NCI-H1048 (cell line): ENCODE results near the gene SLC4A11.
"Not testable (repeated sequence)": the region's sequence is repeated elsewhere in the genome, so short reads cannot be mapped to it uniquely, and the experiment has no call there.

ENCODE experiments used
- DNase-seq: peaks from one replicate; lab custom pipeline; 2025; lab: John Stamatoyannopoulos, UW

SLC4A11 gene

DNA sequence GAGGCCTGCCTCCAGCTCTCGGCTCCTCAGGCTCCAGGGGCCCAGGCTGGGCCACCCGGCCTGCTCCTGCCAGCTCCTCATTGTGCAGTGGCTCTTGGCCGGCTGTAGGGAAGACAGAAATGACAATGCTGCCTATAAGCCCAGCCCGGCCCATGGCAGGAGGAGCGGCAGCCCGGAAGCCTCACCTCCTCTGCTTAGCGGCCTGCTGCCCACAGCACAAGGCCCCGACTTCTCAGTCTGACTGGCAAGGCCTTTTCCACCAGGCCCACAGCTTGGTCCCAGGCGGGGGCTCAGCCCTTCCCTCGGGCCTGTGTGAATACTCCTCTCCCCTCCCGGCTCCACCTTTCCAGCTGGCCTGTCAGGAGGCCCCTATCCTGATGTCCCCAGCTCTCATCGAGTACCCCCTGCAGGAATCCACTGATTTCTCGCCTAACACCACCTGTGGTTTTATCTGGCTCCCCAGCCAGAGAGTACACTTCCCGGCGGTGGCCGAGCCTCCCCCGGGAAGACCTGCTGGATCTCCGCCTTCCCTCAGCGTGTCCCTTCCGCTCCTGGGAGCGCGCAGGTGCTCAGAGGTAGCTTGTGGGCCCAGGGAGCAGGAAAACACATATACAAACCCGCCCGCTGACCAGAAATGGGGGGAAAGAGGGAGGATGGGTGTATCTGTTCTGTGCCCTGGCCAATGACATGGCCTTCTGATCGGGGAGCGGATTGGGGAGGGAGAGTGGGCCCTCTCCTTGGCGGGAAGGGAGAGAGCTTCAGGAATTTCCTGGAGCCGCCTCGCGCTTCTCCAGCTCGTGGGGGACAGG is 35.5 kb downstream of the SLC4A11 start:
- no peak for DNase-seq

DNA sequence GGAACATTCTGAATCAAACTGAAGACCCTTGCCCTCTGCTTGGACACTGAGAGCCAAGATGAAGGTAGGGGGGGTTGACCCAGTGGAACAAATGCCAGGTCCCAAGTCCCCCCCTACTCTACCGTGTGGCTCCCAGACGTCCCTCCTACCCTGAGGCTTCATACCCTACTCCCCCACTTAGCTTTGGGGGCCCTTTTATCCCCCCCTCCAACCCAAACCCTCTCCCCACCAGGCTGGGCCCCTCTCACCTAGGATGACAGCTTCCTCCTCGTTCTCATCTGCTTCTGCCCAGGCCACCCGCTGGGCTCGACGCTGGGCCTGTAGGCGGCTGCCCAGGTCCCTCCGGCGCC is 36.0 kb downstream of the SLC4A11 start:
- no peak for DNase-seq

DNA sequence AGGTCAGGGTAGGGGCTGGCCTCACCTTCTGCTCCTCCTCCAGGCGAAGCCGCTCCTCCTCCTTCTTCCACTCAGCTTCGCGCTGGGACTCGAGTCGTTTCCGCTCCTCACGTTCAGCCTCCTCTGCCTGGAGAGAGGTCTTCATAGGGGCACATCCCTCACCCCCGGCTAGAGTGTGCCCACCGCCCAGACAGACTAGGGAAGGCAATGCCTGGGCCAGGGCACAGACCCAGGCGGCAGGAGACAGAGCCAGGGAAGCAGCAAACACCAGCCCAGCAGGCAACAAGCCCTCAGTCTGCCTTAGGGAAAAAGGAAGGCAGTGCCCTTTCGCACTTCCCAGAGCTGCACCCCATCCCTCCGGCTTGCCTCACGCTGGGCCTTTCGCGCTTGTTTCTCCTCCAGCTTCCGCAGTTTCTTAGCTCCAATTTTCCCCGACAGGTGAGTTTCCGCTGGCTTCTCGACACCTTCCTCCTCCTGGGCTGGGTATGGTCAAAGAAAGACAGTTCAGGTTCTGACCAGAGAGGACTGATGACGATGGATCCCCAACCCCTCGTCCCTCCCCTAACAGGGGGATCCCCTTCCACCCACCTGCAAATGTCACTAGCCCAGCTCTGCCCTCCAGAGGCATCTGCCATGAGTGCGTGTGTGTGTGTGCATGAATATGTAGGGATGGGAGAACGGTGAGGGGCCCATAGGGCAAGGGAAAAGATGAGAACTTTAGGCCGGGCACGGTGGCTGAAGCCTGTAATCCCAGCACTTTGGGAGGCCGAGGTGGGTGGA is 38.8 kb downstream of the SLC4A11 start:
- DNase-seq: no peak

DNA sequence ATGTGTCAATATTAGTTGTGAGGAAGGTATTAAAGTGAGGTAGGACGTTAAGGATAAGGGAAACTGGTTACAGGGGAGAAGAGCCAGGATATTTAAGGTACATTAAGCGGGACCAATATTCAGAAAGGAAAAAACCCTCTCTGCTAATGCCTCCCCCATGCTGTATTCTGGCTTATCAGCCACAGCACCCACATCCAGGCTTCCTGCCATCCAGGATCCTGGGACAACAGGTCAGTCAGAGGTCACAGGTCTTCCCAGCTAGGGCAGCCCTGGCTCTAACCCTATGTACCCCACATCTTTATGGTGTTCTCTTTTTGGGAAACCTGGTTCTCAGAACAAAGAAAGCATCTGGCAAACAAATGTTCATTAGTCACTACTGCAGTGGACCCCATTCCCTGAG is 39.8 kb downstream of the SLC4A11 start:
- no peak for DNase-seq

DNA sequence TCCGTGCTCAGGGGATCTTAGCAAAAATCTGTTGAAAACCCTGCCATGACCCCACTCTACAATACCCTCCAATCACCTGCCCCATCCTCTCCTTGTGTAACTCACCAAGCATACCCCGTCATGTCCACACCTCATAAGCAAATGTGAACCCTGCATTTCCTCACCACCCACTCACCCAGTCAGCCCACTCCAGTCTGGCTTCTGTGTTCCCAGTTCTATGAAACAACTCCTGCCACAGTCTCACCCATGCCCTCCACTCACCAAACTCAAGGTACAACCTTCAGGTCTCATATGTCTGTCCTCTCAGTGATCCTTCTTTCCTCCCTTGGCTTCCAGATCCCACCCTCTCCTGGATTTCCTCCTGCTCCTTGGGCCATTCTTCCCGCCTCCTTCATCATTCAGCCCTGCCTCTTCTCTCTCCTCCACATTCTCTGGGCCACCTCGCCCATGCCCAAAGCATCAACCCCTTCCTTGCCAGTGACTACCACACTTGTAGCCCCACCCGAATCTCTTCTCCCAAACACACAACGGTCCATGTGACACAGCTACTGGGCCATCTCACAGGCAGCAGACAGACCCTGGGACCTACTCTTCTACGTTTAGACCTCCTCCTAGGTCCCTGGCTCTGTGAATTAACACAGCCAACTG is 43.3 kb downstream of the SLC4A11 start:
- no peak for DNase-seq

DNA sequence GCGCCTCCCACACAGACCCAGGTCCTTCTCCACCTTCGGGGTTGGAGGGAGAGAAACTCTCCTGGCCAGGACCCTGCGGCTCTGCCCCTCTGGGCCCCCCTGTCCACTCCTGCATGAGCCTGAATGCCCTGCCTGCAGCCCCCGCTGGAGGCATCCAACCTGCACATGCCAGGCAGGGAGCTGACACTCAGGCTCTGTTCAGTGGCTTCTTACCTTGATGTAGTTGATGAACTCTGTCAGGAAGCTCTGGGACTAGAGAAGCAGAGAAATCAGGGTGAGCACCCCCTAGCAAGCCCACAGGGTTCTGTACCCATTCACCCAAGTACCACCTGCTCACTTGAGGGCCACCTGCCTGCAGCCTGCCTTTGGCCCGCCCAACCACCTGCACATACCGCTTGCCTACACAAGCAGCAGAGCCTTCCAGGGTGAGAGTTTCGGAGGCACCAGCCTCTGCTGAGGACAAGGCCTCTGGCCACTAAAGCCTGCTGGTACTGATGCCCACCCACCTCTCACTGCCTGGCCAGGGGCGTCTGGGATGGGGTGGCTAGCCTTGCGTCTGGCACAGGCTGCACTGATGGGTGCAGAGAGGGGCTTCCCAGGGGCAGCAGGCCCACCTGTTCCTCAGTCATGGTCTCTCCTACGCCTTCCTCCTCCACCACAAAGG is 44.2 kb downstream of the SLC4A11 start:
- no peak for DNase-seq

DNA sequence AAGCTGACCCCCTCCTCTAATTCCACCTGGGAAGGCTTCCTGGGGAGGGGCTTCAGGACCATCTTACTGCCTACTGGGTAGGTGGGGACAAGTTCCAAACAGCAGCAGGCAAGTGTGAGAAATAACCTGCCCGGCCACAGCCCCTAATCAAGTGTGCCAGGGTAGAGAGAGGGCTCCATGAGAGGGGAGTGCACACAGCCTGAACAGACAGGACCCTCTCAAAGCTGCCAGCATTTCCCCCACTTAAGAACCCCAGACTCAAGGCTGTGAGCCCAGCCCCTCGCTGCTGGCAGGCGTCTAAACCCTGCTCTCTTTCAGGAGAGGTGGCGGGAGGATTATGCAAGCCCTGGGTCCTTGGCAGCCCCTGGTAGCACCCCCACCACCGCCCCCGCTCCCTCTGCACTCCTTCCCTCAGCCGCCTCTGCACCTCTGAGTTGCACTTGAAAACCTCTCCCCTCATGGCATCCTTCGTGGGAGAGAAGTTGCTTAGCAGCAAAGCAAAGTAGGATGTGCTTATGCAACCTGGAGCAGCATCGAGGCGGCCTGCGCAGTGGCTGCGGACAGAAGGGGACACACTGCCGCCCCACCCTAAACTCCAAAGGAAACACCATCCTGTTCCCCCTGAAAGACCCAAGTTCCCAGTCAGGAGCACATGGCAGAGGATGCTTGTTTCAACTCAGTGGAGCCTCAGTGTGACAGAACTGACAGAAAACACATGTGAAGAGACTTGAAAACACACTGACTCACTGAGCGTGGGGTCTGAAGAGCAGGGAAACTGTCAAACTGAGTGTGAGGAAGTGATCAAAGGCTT is 45.0 kb downstream of the SLC4A11 start:
- no peak for DNase-seq

DNA sequence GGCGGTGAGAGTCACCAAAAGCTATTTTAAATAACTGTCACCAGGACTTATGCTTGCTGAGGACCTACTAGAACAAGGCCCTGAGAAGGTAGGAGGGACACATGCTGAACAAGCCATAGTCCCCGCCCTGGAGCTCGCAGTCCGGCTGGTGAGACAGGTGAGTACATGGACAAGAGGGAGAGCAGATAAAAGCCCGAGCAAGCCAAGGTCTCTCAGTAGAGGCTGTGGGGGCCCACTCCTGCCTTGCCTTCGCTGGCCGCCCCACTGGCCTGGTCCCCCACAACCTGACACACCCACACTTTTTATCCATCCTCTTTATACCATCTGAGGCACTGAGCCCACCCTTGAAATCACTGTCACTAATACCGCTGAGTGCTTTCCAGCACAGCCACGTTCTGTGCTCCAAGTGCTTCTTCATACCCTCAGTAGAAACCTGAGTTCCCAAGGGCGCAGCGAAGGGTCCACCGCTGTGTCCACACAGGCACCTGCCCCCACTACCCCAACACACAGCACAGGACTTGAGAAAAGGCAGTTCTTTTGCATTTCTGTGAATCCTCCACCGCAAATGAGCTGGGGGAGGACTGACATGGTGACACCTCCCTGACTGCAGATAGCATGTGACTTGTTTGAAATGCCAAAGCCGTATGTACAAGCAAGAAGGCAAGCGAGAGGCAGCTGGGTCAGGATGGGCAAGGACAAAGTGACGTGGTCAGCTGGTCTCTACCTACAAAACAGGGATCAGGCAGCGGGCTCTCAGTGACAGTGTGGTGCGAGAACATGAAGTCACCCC is 46.6 kb downstream of the SLC4A11 start:
- DNase-seq: no peak

DNA sequence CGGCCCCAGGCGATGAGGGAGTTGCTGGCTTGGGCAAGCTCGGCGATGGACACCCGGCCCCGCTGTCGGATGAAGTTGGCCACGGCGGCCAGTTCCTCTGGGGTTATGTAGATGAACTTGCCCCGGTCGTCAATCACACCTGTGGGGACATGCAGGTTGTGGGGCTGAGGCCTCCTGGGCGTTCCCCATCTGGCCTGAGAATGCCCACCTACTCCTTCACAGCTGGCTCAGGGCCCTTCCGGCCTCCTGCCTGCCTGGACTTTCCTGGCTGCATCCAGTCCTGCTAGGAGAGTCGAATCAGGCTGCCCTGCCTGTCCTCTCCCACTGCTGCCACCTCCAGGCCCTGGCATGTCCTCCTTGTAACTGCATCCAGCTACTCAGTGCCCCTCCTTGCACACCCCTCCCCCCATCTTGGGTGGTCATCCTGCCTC is 48.3 kb downstream of the SLC4A11 start:
- DNase-seq: no peak

DNA sequence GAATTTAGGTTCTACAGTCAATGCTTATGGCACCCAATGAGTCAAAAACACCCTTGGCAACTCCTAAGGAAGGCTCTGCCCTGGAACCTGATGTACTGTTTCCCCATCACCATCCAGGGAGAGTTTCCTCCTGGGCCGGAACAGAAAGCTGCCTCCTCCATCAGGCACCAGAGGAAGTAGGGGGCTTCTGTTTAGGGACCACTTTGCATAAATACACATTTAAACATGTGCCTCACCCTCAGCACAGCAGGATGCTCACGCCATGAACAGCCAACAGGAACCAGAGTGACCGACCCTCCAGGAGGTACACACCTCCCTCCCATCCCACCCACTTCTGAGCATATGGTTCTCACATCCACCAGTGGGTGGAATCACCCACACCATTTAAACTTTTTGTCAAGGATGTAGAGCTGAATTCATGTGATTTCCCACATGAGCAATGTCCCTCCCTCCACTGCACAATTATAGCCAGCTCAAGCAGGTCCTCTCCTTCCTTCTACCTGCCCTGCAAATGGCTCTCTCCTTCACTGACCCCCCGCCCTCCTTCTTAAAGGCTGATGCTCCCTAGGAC is 49.3 kb downstream of the SLC4A11 start:
- DNase-seq: no peak

DNA sequence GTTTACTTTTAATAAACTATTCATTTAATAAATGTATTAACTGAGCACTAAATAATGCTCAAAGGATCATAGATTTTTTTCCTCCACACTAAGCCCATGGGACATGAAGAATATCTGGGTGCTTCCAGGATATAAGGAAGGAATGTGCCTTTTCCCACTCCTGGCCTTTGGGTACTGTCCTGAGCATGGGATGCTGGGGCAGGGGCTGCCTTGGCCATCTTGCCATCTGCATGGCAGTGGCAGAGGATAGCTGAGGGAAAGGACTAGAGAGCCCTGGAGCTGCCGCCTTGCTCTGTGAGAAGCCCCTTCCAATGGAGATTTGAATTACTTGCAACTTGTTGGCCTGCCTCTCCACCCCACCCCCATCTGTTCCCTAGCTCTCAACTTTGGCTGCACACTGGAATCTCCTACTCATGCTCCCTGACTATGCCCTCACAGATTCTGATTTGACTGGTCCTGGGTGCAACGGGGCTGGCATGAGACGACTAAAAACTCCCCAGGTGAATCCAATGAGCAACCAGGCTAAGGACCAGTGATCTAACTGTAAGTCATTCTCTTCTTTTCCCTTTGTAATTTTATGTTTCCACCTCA is 50.1 kb downstream of the SLC4A11 start:
- DNase-seq: no peak

DNA sequence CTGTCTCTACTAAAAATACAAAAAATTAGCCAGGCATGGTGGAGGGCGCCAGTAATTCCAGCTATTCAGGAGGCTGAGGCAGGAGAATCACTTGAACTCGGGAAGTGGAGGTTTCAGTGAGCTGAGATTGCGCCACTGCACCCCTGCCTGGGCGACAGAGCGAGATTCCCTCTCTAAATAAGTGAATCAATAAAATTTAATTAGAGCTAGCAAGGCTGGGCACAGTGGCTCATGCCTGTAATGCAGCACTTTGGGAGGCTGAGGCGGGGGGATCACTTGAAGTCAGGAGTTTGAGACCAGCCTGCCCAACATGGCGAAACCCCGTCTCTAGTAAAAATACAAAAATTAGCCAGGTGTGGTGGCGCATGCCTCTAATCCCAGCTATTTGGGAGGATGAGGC is 51.1 kb downstream of the SLC4A11 start:
- DNase-seq: not testable (repeated sequence)

DNA sequence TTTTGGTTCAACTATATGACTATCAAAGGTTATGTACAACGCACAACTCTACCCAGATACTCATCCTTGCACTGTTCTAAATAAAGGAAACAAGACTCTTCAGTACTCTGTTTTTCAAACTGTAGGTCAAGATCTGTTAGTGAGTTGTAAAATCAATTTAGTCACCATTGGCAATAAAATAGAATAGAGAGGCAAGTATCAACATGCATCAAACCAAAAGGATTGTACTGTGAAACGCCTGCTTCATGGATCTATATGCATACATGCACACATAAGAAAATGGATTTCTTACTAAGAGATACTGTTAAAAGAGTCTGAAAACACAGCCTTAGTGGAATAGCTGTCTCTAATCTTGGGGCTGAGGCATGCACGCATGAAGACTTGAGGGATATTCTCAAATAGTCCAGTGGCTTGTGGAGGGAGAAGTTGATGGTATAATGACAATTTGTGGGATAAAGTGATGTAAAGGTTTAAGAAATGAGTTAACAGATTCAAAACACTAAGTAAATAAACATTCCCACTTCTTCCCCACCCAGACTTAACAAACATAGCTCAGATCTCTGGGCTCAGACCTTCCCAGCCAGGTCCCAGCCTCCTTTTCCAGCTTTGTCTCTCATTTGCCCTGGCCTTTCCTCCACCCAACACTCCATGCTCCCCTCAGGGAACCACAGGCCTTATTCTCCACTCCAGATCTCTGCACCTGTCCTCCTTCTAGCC is 54.9 kb downstream of the SLC4A11 start:
- DNase-seq: no peak

DNA sequence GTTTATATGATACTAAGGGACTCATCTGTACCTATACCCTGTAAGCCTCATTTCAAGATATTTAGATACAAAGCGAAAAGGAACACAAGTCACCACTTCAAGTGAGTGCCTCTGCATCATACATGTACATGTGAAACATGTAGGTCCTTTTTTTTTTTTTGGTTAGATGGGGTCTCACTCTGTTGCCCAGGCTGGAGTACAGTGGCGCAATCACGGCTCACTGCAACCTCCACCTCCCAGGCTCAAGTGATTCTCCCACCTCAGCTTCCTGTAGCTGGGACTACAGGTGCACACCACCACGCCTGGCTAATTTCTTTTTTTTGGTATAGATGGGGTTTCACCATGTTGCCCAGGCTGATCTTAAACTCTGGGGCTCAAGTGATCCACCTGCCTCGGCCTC is 56.6 kb downstream of the SLC4A11 start:
- not testable (repeated sequence) for DNase-seq

DNA sequence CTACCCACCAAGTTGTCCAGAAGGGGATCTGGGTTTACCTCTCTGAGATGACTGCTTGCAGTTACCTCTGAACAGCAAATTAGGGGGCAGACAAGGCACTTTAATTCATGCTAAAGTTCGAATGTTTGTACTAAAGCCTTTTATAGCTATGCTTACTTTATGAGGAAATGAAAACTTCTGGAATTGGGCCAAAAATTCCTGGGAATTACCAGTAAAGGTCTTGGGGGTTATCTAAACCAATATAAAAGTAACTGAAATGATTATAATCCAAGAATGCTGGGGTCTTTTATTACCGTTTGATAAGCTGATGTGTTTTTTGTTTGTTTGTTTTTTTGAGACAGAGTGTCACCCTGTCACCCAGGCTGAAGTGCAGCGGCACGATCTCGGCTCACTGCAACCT is 57.7 kb downstream of the SLC4A11 start:
- no peak for DNase-seq

DNA sequence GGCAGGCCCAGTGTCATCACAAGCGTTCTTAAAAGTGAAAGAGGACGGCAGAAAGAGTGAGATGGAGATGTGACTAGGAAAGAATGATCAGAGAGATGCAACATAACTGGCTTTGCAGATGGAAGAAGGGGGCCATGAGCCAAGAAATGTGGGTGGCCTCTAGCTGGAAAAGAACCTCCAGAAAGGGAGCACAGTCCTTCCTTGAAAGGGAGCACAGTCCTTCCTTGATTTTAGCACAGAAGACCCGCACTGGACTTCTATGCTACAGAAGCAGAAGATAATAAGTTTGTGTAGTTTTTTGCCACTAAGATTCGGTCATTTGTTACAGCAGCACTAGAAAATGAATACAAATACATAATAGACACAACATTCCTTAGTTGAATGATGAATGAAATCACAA is 58.7 kb downstream of the SLC4A11 start:
- DNase-seq: no peak

DNA sequence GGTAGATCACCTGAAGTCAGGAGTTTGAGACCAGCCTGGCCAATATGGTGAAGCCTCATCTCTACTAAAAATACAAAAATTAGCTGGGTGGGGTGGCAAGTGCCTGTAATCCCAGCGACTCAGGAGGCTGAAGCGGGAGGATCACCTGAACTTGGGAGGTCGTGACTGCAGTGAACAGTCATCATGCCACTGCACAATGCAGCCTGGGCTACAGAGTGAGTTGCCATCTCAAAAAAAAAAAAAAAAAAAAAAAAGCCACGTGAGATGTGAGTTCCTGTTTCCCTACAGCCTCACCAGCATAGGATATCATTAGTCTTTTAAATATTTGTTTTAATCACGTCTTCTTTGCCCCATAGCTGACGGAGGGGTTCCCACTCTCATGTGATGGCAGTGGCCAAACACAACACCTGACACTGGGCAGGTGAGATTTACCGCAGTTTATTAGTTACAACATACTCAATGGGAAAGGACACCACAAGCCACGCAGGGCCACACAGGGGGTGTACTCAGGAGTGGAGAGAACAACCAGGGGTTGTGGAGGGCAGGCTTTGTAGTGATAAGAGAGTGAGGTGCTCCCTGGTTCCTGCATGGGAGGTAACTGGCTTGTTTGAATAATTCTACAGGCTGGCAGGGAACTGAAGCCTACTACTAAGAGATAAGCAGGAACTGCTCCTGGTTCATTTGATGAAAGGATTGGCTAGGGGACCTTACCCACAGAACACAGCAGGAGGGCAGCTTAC is 61.1 kb downstream of the SLC4A11 start:
- no peak for DNase-seq
